ENCODE measurements around the gene SNCA.

Gene SNCA

DNA sequence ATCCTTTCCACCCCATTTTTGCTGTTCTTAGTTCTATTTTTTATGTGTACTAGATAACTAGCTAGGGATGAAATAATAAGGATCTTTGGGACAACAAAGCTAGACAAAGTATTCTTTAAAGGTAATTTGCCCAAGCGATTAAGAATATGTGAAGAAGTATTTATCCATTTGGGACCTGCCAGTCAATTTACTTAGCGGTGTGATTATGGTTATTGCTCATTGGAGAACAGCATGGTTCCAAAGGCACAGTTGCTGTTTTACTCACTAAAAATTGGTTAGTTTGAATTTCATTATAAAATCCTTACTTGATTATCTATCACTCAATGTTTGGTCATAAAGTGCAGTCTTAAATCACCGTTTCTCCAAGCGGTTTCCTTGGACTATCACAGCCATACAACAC lies 124.1 kb downstream of the SNCA start:
- DNase-seq (ENCODE audit: extremely low read depth in 1 of 2, low read depth in 1 of 2) = no peak

DNA sequence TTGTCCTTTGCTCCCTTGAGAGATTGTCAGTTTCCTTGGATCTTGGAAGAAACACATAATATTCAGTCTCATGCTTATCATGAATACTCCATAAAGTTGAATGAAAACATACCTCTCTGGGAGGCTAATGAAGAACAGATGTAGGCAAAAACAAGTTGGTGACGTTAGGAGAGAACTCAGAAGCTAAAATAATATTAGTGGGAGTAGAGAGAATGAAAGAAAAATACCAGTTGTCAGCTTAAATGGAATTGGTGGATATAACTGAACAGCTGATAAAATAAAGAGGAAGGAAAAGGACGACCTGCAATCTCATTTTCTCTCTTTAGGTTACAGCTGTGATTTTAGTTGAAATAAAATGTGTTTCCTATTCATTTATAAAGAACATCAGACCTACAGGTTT lies 124.8 kb downstream of the SNCA start:
- no peak for DNase-seq (ENCODE audit: extremely low read depth in 1 of 2, low read depth in 1 of 2)

DNA sequence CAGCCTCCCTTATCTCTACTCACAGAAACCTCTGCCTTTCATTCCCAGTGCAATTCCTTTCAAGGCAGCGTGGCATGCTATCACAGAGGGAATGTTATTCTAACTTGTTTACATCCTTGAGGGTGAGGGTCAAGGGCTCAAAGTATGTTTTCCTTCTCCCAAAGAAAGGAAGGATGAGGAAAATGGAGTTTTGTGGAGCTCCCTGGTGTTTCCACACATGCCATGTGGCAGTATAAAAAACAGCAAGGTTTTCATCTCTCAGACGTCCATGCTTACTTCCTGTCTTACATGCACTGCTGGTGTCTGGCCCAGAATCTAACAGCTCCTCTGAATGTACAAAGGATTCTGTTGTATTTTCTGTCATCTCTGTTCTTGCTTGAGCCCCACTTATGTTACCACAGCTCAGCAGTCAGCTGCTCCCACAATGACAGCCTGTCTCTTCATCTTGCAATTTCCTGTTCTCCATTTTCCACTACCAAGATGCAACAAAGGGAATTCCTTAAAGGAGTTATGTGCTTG lies 128.0 kb downstream of the SNCA start:
- no peak for DNase-seq (ENCODE audit: extremely low read depth in 1 of 2, low read depth in 1 of 2)

DNA sequence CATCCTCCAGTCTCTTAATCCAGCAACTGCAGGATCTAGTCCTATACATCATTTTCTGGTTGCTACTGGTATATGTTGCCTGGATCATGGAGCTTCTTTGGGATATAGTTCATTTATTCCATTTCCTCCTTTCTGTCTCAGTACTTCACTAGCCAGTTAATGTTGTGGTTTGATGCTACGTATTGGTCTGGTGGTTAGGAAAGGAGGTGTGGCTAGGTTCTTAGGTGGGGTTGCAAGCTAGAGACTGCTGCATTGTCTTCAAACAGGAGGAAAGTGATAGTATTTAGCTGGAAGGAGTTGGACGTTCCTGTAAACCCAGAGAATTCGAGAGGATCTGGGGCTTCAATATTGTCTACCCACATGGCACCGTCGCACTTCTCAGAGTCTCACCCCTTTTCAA lies 129.5 kb downstream of the SNCA start:
- DNase-seq (ENCODE audit: extremely low read depth in 1 of 2, low read depth in 1 of 2) = no peak

DNA sequence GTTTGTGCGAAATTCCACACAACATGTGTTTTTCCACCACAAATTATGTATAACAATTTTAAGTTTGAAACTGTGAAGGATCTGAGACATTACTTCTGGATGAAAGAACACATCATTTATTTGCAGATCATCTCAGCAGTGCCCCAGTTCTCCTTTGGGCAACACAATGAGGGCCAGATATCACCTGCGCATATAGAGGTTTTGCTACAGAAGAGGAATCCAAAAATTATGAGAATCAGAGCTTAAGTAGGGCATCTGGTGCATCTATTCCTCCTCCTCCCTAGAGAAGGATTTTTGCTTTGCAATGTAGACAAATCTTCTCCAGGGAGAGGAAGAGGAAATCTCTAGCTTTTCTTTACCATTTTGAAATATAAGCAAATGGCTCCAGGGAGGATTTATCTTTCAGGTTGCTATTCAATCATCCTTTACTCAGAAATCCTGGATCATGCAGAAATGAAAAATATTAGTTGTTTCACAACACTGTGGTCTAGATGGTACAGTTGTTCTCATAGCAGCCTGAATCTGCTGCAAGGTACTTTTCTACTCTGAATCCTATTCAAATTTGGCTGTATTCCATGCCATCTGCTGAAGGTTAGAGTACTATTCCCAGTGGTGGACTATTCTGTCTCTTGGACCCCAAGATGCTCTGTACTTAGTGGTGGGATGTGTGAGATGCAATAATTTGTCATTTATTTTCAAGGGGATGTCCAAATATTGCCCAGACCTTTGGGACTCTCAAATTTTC lies 132.1 kb downstream of the SNCA start:
- DNase-seq (ENCODE audit: extremely low read depth in 1 of 2, low read depth in 1 of 2) = no peak

DNA sequence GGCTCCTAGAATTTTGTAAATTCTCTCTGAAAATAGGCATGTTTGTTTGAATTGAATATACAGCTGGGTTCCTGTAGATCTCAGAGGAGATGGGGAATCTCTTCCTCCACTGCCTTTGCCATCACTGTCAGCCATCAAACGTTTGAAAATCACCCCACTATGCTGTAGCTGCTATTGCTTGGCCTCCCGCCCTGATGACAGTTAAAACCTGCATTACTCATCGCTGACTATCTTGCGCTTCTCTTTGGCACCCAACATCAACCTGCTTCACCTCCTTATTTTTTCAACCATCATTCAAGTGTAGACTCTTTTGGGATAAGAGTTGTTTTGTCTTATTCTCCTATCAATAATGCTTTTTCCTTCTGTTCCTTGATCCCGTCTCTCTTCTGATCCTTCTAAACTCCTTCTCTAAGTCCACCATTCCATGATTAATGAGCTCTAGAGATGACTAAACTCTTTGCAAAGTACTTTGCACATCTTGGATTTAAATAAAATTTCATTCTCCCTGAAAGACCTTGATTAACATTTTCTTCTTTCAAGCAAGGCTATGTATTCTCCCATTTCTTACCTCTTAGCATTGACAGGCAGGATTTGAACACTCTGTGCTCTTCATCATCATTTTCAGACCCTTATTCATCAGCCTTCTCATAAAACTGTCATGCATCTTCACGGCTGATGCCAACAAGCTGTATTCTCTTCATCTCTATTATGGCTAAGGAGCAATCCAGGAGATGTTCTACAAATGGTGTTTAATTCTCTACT lies 133.0 kb downstream of the SNCA start:
- no peak for DNase-seq (ENCODE audit: extremely low read depth in 1 of 2, low read depth in 1 of 2)

DNA sequence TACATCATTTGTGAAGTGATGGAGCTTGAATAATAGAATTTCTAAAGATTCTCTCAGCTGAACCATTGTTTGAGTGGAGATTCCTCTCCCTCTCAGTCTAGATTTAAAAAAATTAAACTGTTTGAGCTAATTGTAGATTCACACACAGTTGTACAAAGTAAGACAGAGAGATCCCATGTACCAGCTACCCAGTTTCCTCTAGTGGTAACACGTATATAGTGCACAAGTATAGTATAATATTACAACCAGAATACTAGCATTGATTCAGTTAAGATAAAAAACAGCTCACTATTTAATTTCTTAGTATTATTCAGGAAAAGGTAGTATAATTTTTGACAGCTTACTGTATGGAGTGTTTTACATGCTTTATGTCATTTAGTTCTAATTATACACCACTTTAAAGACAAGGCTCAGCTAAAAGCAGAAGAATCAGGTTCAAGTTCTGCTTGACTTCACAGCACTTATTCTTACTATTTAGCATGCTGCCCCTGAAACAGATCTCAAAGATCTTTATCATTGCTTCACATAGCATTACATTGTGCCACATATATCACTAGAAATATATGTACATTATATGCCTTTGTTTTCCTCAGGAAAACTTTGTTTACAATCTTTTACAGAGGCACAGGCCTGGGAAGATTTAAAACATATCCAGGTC lies 136.1 kb downstream of the SNCA start:
- no peak for DNase-seq (ENCODE audit: extremely low read depth in 1 of 2, low read depth in 1 of 2)

DNA sequence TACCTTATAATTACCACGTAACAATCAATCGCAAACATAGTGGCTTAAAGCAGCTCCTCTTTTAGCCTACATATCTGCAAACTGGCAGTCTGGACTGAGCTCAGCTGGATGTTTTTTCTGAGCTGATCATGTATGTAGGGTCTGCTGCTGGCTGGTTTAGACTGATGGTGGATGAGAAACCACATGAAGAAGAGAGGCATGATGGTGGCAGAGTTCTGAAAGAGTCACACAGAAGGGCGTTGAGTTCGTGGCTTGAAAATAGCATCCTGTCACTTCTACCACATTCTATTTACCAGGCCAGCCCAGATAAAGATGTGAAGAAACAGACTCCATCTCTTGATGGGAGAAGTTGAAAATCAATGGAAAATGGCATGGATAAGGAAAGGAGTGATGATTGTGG lies 151.3 kb downstream of the SNCA start:
- DNase-seq (ENCODE audit: extremely low read depth in 1 of 2, low read depth in 1 of 2) = no peak

DNA sequence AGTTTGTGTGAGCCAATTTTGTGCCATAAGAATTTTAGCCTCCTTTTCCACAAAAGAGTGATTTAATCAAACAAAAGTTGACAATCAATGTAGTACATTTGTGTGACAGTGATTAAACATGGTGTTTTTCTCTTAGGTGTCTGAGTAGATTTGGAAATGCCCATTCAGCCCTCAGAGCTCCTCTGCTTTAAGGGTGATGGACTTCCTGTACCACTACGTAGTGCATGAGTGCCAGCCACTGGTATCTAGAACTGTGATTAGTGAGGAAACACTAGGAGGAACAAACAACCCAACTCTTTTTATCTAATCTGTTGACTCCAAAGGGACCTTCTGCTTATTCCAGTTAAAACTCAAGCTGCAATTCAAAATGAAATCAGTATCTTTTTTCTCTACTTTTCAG lies 151.7 kb downstream of the SNCA start:
- no peak for DNase-seq (ENCODE audit: extremely low read depth in 1 of 2, low read depth in 1 of 2)

DNA sequence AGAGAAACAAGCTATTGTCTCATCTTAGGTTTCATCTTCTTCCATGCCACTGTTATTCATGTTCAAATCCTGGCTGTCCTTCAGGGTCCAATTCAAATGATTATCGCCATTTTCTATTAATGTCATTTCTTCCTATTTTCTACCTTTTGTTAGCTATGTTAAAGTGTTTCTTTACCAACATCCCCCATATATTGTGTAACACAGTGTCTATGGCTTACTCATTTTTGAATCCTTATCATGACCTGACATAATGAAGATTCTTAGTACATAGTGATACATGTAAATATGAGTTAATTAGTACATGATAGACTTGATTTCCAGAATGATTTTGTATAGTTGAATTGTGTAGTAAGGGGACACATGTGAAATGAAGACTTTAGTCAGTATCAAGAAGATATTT lies 152.4 kb downstream of the SNCA start:
- DNase-seq (ENCODE audit: extremely low read depth in 1 of 2, low read depth in 1 of 2) = no peak

DNA sequence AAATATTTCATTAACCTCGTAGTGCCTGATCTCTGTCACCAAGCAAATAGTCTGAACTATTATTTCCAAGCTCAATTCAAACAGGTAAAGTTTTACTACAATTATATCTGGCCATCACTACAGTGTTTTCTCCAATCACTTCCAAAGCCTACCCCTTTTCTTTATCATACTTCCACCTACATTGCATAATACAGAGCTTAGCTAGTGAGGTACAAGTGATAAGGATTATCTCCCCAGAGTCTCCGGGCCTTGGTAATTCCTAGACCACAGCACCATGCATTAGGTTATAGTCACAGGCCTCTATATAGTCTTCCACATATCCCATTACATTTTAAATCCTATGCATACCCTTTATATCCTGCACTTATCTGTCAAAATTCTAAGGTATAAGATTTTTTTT lies 154.2 kb downstream of the SNCA start:
- no peak for DNase-seq (ENCODE audit: extremely low read depth in 1 of 2, low read depth in 1 of 2)

DNA sequence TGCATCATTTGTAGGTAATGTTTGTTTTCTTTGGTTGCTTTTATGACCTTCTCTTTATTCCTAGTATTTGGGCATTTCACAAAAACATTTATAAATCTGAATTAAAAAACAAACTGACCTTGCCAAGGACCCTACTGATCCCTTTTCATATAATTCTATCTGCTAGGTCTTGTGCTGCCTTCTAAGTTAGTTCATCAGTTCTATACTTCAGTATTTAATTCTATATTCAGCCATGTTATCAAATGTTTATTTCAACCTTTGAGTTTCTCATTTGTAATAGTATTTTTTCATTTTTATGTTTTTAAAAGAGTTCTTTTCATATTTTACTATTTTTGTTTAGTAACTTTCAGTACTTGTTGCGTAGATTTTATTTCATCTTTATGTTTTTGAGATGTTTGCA lies 155.3 kb downstream of the SNCA start:
- DNase-seq (ENCODE audit: extremely low read depth in 1 of 2, low read depth in 1 of 2) = no peak

DNA sequence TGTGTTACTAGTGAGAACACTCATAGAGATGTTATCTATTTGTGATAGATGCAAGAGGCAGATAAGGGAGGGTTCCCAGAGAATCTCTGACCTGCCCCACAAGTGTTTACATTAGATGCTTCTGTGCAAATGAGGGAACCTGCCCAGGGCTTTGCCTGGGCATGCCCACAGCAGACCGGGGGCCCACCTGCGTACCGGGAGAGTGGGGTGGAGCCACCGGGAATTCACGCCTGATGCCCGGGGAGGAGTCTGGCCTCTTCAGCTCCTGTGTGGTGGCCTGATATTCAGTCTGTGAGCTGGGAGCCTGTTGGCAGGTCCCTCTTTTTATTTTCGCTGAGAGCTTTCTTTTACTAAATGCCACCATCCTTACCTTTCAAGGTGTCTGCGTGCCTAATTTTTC lies 155.7 kb downstream of the SNCA start:
- DNase-seq (ENCODE audit: extremely low read depth in 1 of 2, low read depth in 1 of 2) = no peak

DNA sequence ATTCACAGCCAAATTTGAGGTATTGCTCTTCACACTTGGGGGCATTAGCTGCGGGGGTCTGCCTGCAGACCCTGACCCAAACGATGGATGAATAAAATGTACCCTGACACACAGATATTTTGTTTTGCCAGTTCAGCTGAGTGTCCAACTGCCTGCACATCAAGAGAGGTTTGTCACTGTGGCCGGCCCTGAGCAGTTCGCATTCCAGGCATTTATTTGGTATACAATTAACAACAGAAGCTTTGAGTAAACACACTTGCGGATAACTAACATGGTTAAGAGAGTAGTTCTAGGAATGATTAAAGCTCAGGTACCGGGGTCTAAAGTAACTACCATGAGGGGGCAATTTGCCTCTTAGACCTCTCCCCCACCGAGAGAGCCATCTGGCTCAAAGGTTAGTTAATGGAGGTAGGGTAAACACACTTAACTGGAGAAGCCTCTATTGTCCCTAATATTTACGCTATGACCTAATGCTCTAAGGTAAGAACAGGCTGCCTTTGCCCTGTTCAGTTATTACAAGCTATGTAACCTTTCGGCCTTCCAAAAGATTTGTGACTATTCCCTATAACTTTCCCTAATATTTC lies 162.0 kb downstream of the SNCA start:
- no peak for DNase-seq (ENCODE audit: extremely low read depth in 1 of 2, low read depth in 1 of 2)

All from stimulated activated CD8-positive, alpha-beta memory T cell treated with anti-CD3 and anti-CD28 coated beads, Interleukin-7, amount 100 ng/mL, for 48 hours (primary cell).